Neuronal stem cell (in vitro differentiated cells): ENCODE measurements around the gene NPHP4.

Source experiments
- DNase-seq: peaks from one replicate; pipeline ENCODE4 v3.0.0-alpha.2; 2013; ENCODE audit warnings: low spot score
- H2AFZ ChIP-seq: one replicate; pipeline ENCODE4 v1.6.1; 2013; ENCODE audit warnings: mild to moderate bottlenecking, low read length, inconsistent platforms
- H2AK5ac ChIP-seq: 2 replicates; pipeline ENCODE4 v1.6.1; 2013; ENCODE audit warnings: low read depth, mild to moderate bottlenecking, inconsistent platforms, low read length, moderate library complexity, mixed read lengths
- H2BK120ac ChIP-seq: 2 replicates; pipeline ENCODE4 v1.6.1; 2013; ENCODE audit warnings: low read depth, mild to moderate bottlenecking, inconsistent platforms, low read length, moderate library complexity, mixed read lengths
- H2BK12ac ChIP-seq: one replicate; pipeline ENCODE4 v1.6.1; 2013; ENCODE audit warnings: low read length, inconsistent platforms
- H2BK15ac ChIP-seq: 2 replicates; pipeline ENCODE4 v1.6.1; 2013; ENCODE audit warnings: mild to moderate bottlenecking, low read length, inconsistent platforms, mixed read lengths
- H2BK5ac ChIP-seq: one replicate; pipeline ENCODE4 v1.6.1; 2013; ENCODE audit warnings: inconsistent platforms, mild to moderate bottlenecking, low read length, moderate library complexity
- H3K14ac ChIP-seq: one replicate; pipeline ENCODE4 v1.6.1; 2013; ENCODE audit warnings: low read length, inconsistent platforms
- H3K18ac ChIP-seq: 2 replicates; pipeline ENCODE4 v1.6.1; 2013; ENCODE audit warnings: low read length, inconsistent platforms
- H3K23ac ChIP-seq: 2 replicates; pipeline ENCODE4 v1.6.1; 2013; ENCODE audit warnings: low read depth, mild to moderate bottlenecking, mixed read lengths, low read length, inconsistent platforms; ENCODE audit not compliant: poor library complexity
- H3K27ac ChIP-seq: replicated peaks from 3 replicates; pipeline ENCODE4 v1.5.1; 2013; ENCODE audit warnings: low read length, inconsistent platforms
- H3K27me3 ChIP-seq, 3 experiments: 2 replicates each; pipeline ENCODE4 v1.6.1; 2013; ENCODE audit warnings: low read length in 3 of 3, mild to moderate bottlenecking in 2 of 3, inconsistent platforms in 1 of 3, low read depth in 1 of 3, mixed read lengths in 1 of 3, moderate library complexity in 1 of 3; ENCODE audit not compliant: control insufficient read depth in 3 of 3, insufficient read depth in 3 of 3
- H3K36me3 ChIP-seq, 2 donors: replicated peaks in 1 of 2; 2 replicates each; pipeline ENCODE4 v1.6.1; 2013; ENCODE audit warnings: low read length in 2 of 2; ENCODE audit not compliant: control insufficient read depth in 2 of 2, insufficient read depth in 2 of 2
- H3K4ac ChIP-seq: 2 replicates; pipeline ENCODE4 v1.6.1; 2013; ENCODE audit warnings: inconsistent platforms, mild to moderate bottlenecking, low read length, moderate library complexity
- H3K4me1 ChIP-seq, 2 donors: 1 replicate in 1 of 2; 2 replicates in 1 of 2; pipeline ENCODE4 v1.6.1; 2013; ENCODE audit warnings: low read length in 2 of 2, low read depth in 1 of 2; ENCODE audit not compliant: control insufficient read depth in 2 of 2, insufficient read depth in 1 of 2
- H3K4me2 ChIP-seq: one replicate; pipeline ENCODE4 v1.6.1; 2013; ENCODE audit warnings: mild to moderate bottlenecking, low read length, inconsistent platforms; ENCODE audit not compliant: insufficient read depth, poor library complexity, severe bottlenecking
- H3K4me3 ChIP-seq, 2 donors: 2 replicates each; pipeline ENCODE4 v1.5.1; 2013; ENCODE audit warnings: low read length in 2 of 2, mild to moderate bottlenecking in 2 of 2, inconsistent platforms in 1 of 2, moderate library complexity in 1 of 2
- H3K79me1 ChIP-seq: one replicate; pipeline ENCODE4 v1.6.1; 2013; ENCODE audit warnings: low read depth, mild to moderate bottlenecking, inconsistent platforms, low read length, moderate library complexity
- H3K9ac ChIP-seq: one replicate; pipeline ENCODE4 v1.6.1; 2013; ENCODE audit warnings: mild to moderate bottlenecking, low read depth, low read length, inconsistent platforms; ENCODE audit not compliant: poor library complexity
- H3K9me3 ChIP-seq, 2 donors: replicated peaks in 1 of 2; 2 replicates each; pipeline versions ENCODE3 to v1.6.1; 2013; ENCODE audit warnings: low read length in 2 of 2, mild to moderate bottlenecking in 2 of 2, inconsistent platforms in 1 of 2, low read depth in 1 of 2, mixed read lengths in 1 of 2, moderate library complexity in 1 of 2; ENCODE audit not compliant: control insufficient read depth in 2 of 2, insufficient read depth in 1 of 2
- H4K8ac ChIP-seq: one replicate; pipeline ENCODE4 v1.6.1; 2013; ENCODE audit warnings: low read depth, mild to moderate bottlenecking, inconsistent platforms, low read length, moderate library complexity
- H4K91ac ChIP-seq: one replicate; pipeline ENCODE4 v1.6.1; 2013; ENCODE audit warnings: low read length, low read depth, mild to moderate bottlenecking, inconsistent platforms; ENCODE audit not compliant: poor library complexity
- WGBS, 2 donors: extraction: QIAGEN DNeasy Blood & Tissue Kit; methylation state at CpG; one replicate each; pipeline ENCODE4 v1.1.7; 2013; ENCODE audit warnings: missing lambda C conversion rate in 2 of 2, mixed read lengths in 1 of 2; ENCODE audit not compliant: insufficient read length in 2 of 2, insufficient replicate concordance in 1 of 2; ENCODE audit errors: extremely low coverage in 2 of 2; 5-methylcytosine and 5-hydroxymethylcytosine counted together

NPHP4 gene

DNA sequence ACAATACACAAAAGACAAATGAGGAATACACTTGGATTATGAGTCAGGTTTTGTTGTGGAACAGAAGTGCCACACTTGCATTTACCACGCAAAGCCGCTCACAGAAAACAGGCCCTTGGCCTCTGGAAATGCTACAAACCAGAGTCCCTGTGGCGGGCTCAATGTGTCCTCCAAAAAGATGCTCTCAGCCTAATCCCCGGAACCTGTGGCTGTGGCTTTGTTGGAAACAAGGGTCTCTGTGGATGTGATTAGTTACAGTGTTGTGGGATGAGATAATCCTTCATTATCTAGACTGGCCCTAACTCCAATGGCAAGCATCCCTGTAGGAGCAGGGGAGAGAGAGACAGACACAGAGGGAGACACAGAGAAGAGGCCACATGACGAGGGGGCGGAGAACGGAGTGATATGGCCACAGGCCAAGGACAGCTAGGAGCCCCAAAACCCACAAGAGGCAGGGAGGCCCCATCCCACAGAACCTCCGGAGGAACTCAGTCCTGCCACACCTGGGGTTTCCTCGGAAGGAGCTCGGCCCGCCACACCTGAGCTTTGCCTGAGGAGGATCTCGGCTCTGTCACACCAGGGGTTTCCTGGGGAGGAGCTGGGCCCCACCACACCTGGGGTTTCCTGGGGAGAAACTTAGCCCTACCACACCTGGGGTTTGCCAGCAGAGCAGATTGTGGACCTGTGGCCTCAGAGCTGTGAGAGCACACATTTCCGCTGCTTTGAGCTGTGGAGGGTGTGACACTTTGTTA lies 55.4 kb downstream of the NPHP4 start:
- no peak for DNase-seq
- Histone ChIP-seq H3K18ac (no peak overlapping the region), H2BK120ac (no peak overlapping the region), H3K27me3 (no peaks in the 10 kb centered on the region), H2BK12ac (no peak overlapping the region), H4K8ac (no peak overlapping the region), H4K91ac (no peak overlapping the region), H3K9me3 (peaks cover 4 to 16% of the 10 kb centered on the region in 2 donors), H2BK5ac (no peak overlapping the region), H3K14ac (no peak overlapping the region), H3K27ac (no peak overlapping the region), H2AFZ (no peak overlapping the region), H3K9ac (no peak overlapping the region), H3K4me2 (no peak overlapping the region), H3K4ac (no peak overlapping the region), H3K4me1 (peaks cover 0 to 10% of the 10 kb centered on the region in 2 donors), H3K23ac (no peak overlapping the region), H2AK5ac (no peak overlapping the region), H3K4me3 (no peak overlapping the region), H2BK15ac (no peak overlapping the region), H3K36me3 (peaks cover 22 to 31% of the 10 kb centered on the region in 2 donors), H3K79me1 (no peaks in the 10 kb centered on the region)
- no CpG with 5 or more reads among the region's 13 CpGs for WGBS, 2 donors

DNA sequence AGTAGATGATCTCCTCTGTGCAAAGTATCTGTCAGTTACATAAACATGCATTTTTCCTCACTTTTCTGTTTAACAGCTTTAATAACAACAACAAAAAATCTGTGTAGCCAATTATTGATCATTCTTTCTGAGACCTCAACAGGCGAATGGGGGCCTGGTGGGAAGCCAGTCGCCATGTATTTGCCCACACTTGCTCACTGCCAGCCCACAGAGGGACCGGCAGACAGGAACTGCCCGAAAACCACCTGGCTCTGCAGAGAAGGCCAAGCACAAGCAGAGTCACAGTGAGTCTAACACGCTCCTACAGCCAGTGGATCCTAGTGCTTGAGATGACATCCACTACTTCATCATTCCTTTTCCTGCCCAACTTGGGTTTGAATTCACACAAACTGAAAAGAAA lies 56.1 kb downstream of the NPHP4 start:
- H2BK120ac ChIP-seq: no peak overlapping the region
- no peak overlapping the region for H3K4me2 ChIP-seq
- no peak overlapping the region for H3K4me3 ChIP-seq
- H2BK15ac ChIP-seq: no peak overlapping the region
- H3K23ac ChIP-seq: no peak overlapping the region
- no peak overlapping the region for H3K14ac ChIP-seq
- H3K36me3 ChIP-seq: peaks cover 19 to 37% of the 10 kb centered on the region in 2 donors
- H3K27ac ChIP-seq: no peak overlapping the region
- H4K91ac ChIP-seq: no peak overlapping the region
- no peak overlapping the region for H2AK5ac ChIP-seq
- H3K27me3 ChIP-seq: no peaks in the 10 kb centered on the region
- no peak overlapping the region for H4K8ac ChIP-seq
- H2BK12ac ChIP-seq: no peak overlapping the region
- no CpG with 5 or more reads among the region's 5 CpGs for WGBS, 2 donors
- H2BK5ac ChIP-seq: no peak overlapping the region
- H3K4me1 ChIP-seq: peaks cover 0 to 10% of the 10 kb centered on the region in 2 donors
- H3K9ac ChIP-seq: no peak overlapping the region
- DNase-seq: no peak
- H2AFZ ChIP-seq: no peak overlapping the region
- H3K79me1 ChIP-seq: no peaks in the 10 kb centered on the region
- peaks cover 4 to 16% of the 10 kb centered on the region in 2 donors for H3K9me3 ChIP-seq
- H3K18ac ChIP-seq: no peak overlapping the region
- no peak overlapping the region for H3K4ac ChIP-seq

DNA sequence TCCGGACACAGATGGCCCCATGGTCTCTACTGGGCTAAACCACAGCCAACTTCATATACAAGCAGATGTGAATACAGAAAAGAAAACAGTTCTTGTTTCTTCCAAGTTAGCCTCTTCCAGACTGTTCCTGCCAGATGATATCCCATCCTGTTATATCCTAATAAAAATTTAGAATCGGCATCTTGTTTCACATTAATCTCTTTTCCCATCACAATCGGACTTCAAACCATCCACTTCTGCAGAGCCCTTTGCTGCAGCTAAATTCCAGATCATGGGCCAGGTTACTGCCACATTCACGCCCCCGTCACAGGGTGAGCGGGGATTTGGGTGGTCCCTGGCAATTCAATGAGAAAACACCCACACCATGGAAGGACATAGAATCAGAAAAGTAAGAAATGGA lies 57.2 kb downstream of the NPHP4 start:
- no peaks in the 10 kb centered on the region for H3K27me3 ChIP-seq
- 100% methylated on average over 2 of the region's 6 CpGs; no CpG with 5 or more reads in 1 of the 2 donors for whole genome bisulfite sequencing, 2 donors

DNA sequence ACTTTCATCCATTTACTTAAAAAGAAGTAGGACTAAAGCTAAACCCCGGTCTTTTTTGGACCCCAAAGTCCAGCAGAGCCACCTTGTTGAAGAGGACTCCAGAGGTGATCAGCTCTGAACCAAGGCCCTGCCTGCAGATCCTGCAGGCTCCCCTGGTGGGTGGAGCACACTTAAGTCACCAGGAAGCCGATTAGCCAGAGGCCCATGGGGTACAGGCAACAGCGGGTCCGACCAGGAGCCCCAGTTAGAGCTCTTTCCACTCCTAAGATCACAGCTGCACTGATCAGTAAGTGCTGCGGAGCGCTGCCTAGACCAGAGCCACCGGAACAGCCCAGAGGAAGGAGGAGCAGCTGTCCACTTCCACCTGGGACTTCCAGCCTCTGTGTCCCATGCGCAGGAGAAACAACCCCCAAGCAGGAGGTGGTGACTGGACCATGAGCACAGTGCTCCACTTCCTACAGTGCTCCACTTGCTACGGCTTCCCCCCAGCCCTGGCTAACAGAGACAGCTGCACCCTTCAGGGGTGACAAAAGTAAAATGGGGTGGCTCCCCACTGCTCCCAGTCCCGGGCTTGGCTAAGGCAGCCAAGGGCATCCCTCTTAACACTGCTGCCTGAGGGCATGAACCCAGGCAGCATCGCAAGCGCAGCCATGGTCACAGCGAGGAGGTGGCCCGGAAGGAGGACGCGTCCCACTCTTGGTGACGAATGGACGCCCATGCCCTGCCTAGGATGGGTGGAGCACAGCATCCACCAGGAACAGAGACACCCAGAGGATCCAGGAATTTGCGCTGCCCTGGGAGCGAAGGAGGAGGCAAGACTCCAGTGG lies 58.0 kb downstream of the NPHP4 start:
- H3K27ac ChIP-seq: no peak overlapping the region
- peaks cover 2 to 14% of the 10 kb centered on the region in 2 donors for H3K9me3 ChIP-seq
- H4K8ac ChIP-seq: no peak overlapping the region
- H3K4me3 ChIP-seq: peak overlapping the region in 1 of 2 donors; percentile 53
- no peak for DNase-seq
- no peak overlapping the region for H2BK12ac ChIP-seq
- no peak overlapping the region for H2AFZ ChIP-seq
- H3K27me3 ChIP-seq: no peaks in the 10 kb centered on the region
- H3K4me1 ChIP-seq: peaks cover 0 to 7% of the 10 kb centered on the region in 2 donors
- H3K36me3 ChIP-seq: peaks cover 19 to 49% of the 10 kb centered on the region in 2 donors
- H3K9ac ChIP-seq: peak overlapping the region; percentile 6
- no CpG with 5 or more reads among the region's 20 CpGs for WGBS, 2 donors
- H2BK5ac ChIP-seq: no peak overlapping the region
- H4K91ac ChIP-seq: no peak overlapping the region
- no peak overlapping the region for H3K23ac ChIP-seq
- no peak overlapping the region for H3K4ac ChIP-seq
- H3K4me2 ChIP-seq: no peak overlapping the region
- no peak overlapping the region for H2BK15ac ChIP-seq
- H2AK5ac ChIP-seq: peak overlapping the region; percentile 51
- peak overlapping the region; percentile 62 for H3K18ac ChIP-seq
- H2BK120ac ChIP-seq: no peak overlapping the region
- no peaks in the 10 kb centered on the region for H3K79me1 ChIP-seq
- peak overlapping the region; percentile 32 for H3K14ac ChIP-seq

More for the DNA sequence above, 57.2 kb downstream of the NPHP4 start:
- Histone ChIP-seq H3K23ac (no peak overlapping the region), H3K9ac (no peak overlapping the region), H3K4me3 (no peak overlapping the region), H3K79me1 (no peaks in the 10 kb centered on the region), H2AK5ac (no peak overlapping the region), H3K4me1 (peaks cover 0 to 9% of the 10 kb centered on the region in 2 donors), H2BK5ac (no peak overlapping the region), H2BK12ac (no peak overlapping the region), H3K27ac (no peak overlapping the region), H2AFZ (no peak overlapping the region), H3K9me3 (peaks cover 0 to 14% of the 10 kb centered on the region in 2 donors), H3K4me2 (no peak overlapping the region), H2BK120ac (no peak overlapping the region), H4K91ac (no peak overlapping the region), H3K4ac (no peak overlapping the region), H3K14ac (no peak overlapping the region), H4K8ac (no peak overlapping the region), H3K36me3 (peaks cover 19 to 46% of the 10 kb centered on the region in 2 donors), H3K18ac (no peak overlapping the region), H2BK15ac (no peak overlapping the region)
- DNase-seq: no peak
